Liver (tissue), 10 donors: ENCODE results near the gene GPR4. TPM values are rescaled to one million over a fixed set of nuclear protein-coding genes. Genes with fewer than 3 reads are reported as not detected.

Experiments used
- DNase-seq: peaks from one replicate; pipeline ENCODE4 v3.0.0-alpha.2; 2017; ENCODE audit warnings: low spot score
- H3K27ac ChIP-seq, 2 donors: one replicate each; pipeline ENCODE4 v1.7.0; 2013; ENCODE audit warnings: inconsistent platforms in 2 of 2, low read length in 2 of 2, control low read depth in 1 of 2, low read depth in 1 of 2, mild to moderate bottlenecking in 1 of 2
- H3K27me3 ChIP-seq, 4 donors: one replicate each; pipeline versions ENCODE4 v1.6.1 to v1.7.0; 2013; ENCODE audit warnings: low read length in 3 of 4, inconsistent platforms in 1 of 4, mild to moderate bottlenecking in 1 of 4, moderate library complexity in 1 of 4; ENCODE audit not compliant: control insufficient read depth in 4 of 4, insufficient read depth in 4 of 4
- H3K36me3 ChIP-seq, 4 donors: one replicate each; pipeline versions ENCODE4 v1.6.1 to v1.7.0; 2013; ENCODE audit warnings: low read length in 3 of 4, mild to moderate bottlenecking in 3 of 4, low read depth in 1 of 4, moderate library complexity in 1 of 4; ENCODE audit not compliant: control insufficient read depth in 4 of 4, insufficient read depth in 3 of 4
- H3K4me1 ChIP-seq, 4 donors: one replicate each; pipeline versions ENCODE4 v1.6.1 to v1.7.0; 2013; ENCODE audit warnings: low read length in 3 of 4, mild to moderate bottlenecking in 3 of 4, moderate library complexity in 1 of 4; ENCODE audit not compliant: control insufficient read depth in 4 of 4, insufficient read depth in 4 of 4
- H3K4me3 ChIP-seq, 3 donors: one replicate each; pipeline versions ENCODE4 v1.6.1 to v1.7.0; 2013; ENCODE audit warnings: low read length in 3 of 3, control low read depth in 1 of 3, low read depth in 1 of 3, mild to moderate bottlenecking in 1 of 3
- H3K9ac ChIP-seq, 2 donors: one replicate each; pipeline ENCODE4 v1.7.0; 2013; ENCODE audit warnings: low read length in 2 of 2, mild to moderate bottlenecking in 2 of 2, moderate library complexity in 2 of 2, control low read depth in 1 of 2, low read depth in 1 of 2
- H3K9me3 ChIP-seq, 4 donors: one replicate each; pipeline versions ENCODE4 v1.6.1 to v1.7.0; 2013; ENCODE audit warnings: low read length in 3 of 4; ENCODE audit not compliant: control insufficient read depth in 4 of 4
- ATF3 ChIP-seq: IDR thresholded peaks from 2 replicates; pipeline ENCODE4 v1.6.1; 2016; ENCODE audit warnings: antibody characterized with exemption
- CTCF ChIP-seq: fragments of 150-350 bp; IDR thresholded peaks from 2 replicates; pipeline ENCODE4 v1.5.1; 2017; ENCODE audit warnings: improper control_type of control experiment, low read depth, low read length; ENCODE audit not compliant: missing input control
- EGR1 ChIP-seq, 2 donors: IDR thresholded peaks; 2 replicates each; pipeline ENCODE4 v1.6.1; 2016 to 2018; ENCODE audit warnings: antibody characterized with exemption in 2 of 2, low read depth in 2 of 2
- FOXA1 ChIP-seq: IDR thresholded peaks from 2 replicates; pipeline ENCODE4 v1.6.1; 2016; ENCODE audit warnings: antibody characterized with exemption
- FOXA2 ChIP-seq: IDR thresholded peaks from 2 replicates; pipeline ENCODE4 v1.6.1; 2016; ENCODE audit warnings: antibody characterized with exemption
- GABPA ChIP-seq, 2 donors: IDR thresholded peaks in 1 of 2; conservative IDR thresholded peaks in 1 of 2; 2 replicates each; pipeline ENCODE4 v1.6.1; 2016; ENCODE audit warnings: antibody characterized with exemption in 2 of 2, mild to moderate bottlenecking in 1 of 2, moderate library complexity in 1 of 2
- HNF4A ChIP-seq, 2 donors: conservative IDR thresholded peaks; 2 replicates each; pipeline ENCODE4 v1.6.1; 2016; ENCODE audit warnings: antibody characterized with exemption in 2 of 2, mild to moderate bottlenecking in 2 of 2
- HNF4G ChIP-seq: IDR thresholded peaks from 2 replicates; pipeline ENCODE4 v1.6.1; 2016; ENCODE audit warnings: antibody characterized with exemption
- JUND ChIP-seq, 2 donors: IDR thresholded peaks; 2 replicates each; pipeline ENCODE4 v1.6.1; 2016; ENCODE audit warnings: antibody characterized with exemption in 2 of 2
- MAX ChIP-seq: IDR thresholded peaks from 2 replicates; pipeline ENCODE4 v1.6.1; 2016; ENCODE audit warnings: antibody characterized with exemption
- NR2F2 ChIP-seq: IDR thresholded peaks from 2 replicates; pipeline ENCODE4 v1.6.1; 2016; ENCODE audit warnings: antibody characterized with exemption
- RAD21 ChIP-seq, 2 donors: IDR thresholded peaks; 2 replicates each; pipeline ENCODE4 v1.6.1; 2016; ENCODE audit warnings: antibody characterized with exemption in 2 of 2, mild to moderate bottlenecking in 2 of 2
- REST ChIP-seq: IDR thresholded peaks from 2 replicates; pipeline ENCODE4 v1.6.1; 2016; ENCODE audit warnings: antibody characterized with exemption, mild to moderate bottlenecking
- RXRA ChIP-seq, 2 donors: IDR thresholded peaks; 2 replicates each; pipeline ENCODE4 v1.6.1; 2017 to 2018; ENCODE audit warnings: antibody characterized with exemption in 2 of 2, mild to moderate bottlenecking in 1 of 2
- SP1 ChIP-seq: IDR thresholded peaks from 2 replicates; pipeline ENCODE4 v1.6.1; 2018; ENCODE audit warnings: antibody characterized with exemption, mild to moderate bottlenecking
- TAF1 ChIP-seq: conservative IDR thresholded peaks from 2 replicates; pipeline ENCODE4 v1.6.1; 2016; ENCODE audit warnings: antibody characterized with exemption, mild to moderate bottlenecking
- YY1 ChIP-seq: IDR thresholded peaks from 2 replicates; pipeline ENCODE4 v1.6.1; 2016; ENCODE audit warnings: antibody characterized with exemption, mild to moderate bottlenecking
- ZBTB33 ChIP-seq: IDR thresholded peaks from 2 replicates; pipeline ENCODE4 v1.6.1; 2016; ENCODE audit warnings: antibody characterized with exemption
- WGBS: extraction: QIAGEN DNeasy Blood & Tissue Kit; methylation state at CpG from one replicate; pipeline ENCODE4 v1.1.7; 2013; 5-methylcytosine and 5-hydroxymethylcytosine counted together
- polyA plus RNA-seq, 2 donors: library from polyadenylated mRNA; stranded (reverse) in 1 of 2; unstranded in 1 of 2; fragments of 200-250 nt in 1 of 2; fragments of >200 nt in 1 of 2; fragmentation: Nextera tagmentation in 1 of 2; extraction: Ambion mirVana in 1 of 2; gene quantifications; one replicate each; pipeline versions ENCODE4 v1.2.1 to v1.2.3, GENCODE V29; 2013 to 2015
- small RNA-seq: library from RNA; depleted of rRNA; stranded (forward); fragments of <200 nt; gene quantifications from one replicate; pipeline ENCODE3, GENCODE V24; 2014
- total RNA-seq, 2 donors: library from RNA; depleted of rRNA; stranded (reverse); fragments of >200 nt; gene quantifications; one replicate each; pipeline ENCODE4 v1.2.3, GENCODE V29; 2014
- donor health status: healthy.
- donor health status: healthy.
- donor health status: healthy.
- donor health status: healthy.
- donor health status: healthy.

The GPR4 gene
- total and polyA plus RNA-seq, 4 donors, result 0.37 to 1.9 (median 0.97) TPM

- TF ChIP-seq EGR1 (IDR thresholded peaks at IDR 0.05; ENCODE audit: low read depth in 2 of 2) (no peak), ATF3 (no peak), FOXA1 (no peak), REST (no peak), RAD21 (IDR thresholded peaks at IDR 0.05) (no peak), JUND (IDR thresholded peaks at IDR 0.05) (no peak), ZBTB33 (no peak), SP1 (no peak), TAF1 (no peak), RXRA (IDR thresholded peaks at IDR 0.05) (no peak), CTCF (no peak), FOXA2 (no peak), MAX (no peak), YY1 (no peak), GABPA (IDR thresholded peaks at IDR 0.05 in 1 of 2, conservative IDR thresholded peaks at IDR 0.05 in 1 of 2) (no peak), NR2F2 (no peak), HNF4A (conservative IDR thresholded peaks at IDR 0.05) (no peak), HNF4G (no peak)
- Histone ChIP-seq H3K36me3 (no peaks in the 10 kb centered on the region), H3K9me3 (no peaks in the 10 kb centered on the region), H3K4me1 (no peaks in the 10 kb centered on the region), H3K27ac (no peak overlapping the region), H3K27me3 (no peaks in the 10 kb centered on the region), H3K9ac (no peak overlapping the region), H3K4me3 (no peak overlapping the region)
- 75% methylated on average over 7 of the region's 7 CpGs for WGBS
- DNase-seq, result no peak
Measured at GRCh38 chr19:45542234-45542668, 59.8 kb downstream of the GPR4 start.

Small RNAs within 50 kb of the gene (small RNA-seq; reads per million reads assigned to genes)
- gene RN7SL836P, result not detected

Other genes starting within 250 kb of the GPR4 start
- 1 to 10 TPM; 8.3 to 8.7 TPM for gene ERCC2, start 231.6 kb downstream of the GPR4 start, total RNA-seq
- gene ERCC2, start 231.6 kb downstream of the GPR4 start, polyA plus RNA-seq, result 1 to 10 TPM; 3.3 to 8.2 TPM
- 1 to 10 TPM in 1 of 2 donors, under 1 TPM in 1; 0.51 to 6.5 TPM for gene PPP1R13L, start 197.1 kb downstream of the GPR4 start, total RNA-seq
- gene PPP1R13L, start 197.1 kb downstream of the GPR4 start, polyA plus RNA-seq, result 1 to 10 TPM; 3.3 to 7.7 TPM
- gene POLR1G, start 195.6 kb downstream of the GPR4 start, total RNA-seq, result 1 to 10 TPM; 1.9 TPM
- gene POLR1G, start 195.6 kb downstream of the GPR4 start, polyA plus RNA-seq, result 1 to 10 TPM; 1.1 to 2.4 TPM
- gene ERCC1, start 178.3 kb downstream of the GPR4 start, total RNA-seq, result 10 to 100 TPM; 19.3 to 24.7 TPM
- gene ERCC1, start 178.3 kb downstream of the GPR4 start, polyA plus RNA-seq, result 10 to 100 TPM; 19.2 to 28.7 TPM
- 1 to 10 TPM in 1 of 2 donors, under 1 TPM in 1; 0.28 to 1.3 TPM for gene FOSB, start 134.2 kb downstream of the GPR4 start, total RNA-seq
- under 1 TPM; 0.18 to 0.51 TPM for gene FOSB, start 134.2 kb downstream of the GPR4 start, polyA plus RNA-seq
- gene RTN2, start 105.2 kb downstream of the GPR4 start, total RNA-seq, result 1 to 10 TPM; 1.0 to 1.6 TPM
- gene RTN2, start 105.2 kb downstream of the GPR4 start, polyA plus RNA-seq, result 1 to 10 TPM; 1.3 to 3.5 TPM
- 1 to 10 TPM in 1 of 2 donors, under 1 TPM in 1; 0.17 to 1.5 TPM for gene PPM1N, start 103.8 kb downstream of the GPR4 start, total RNA-seq
- gene PPM1N, start 103.8 kb downstream of the GPR4 start, polyA plus RNA-seq, result under 1 TPM; 0.45 to 0.49 TPM
- gene VASP, start 94.7 kb downstream of the GPR4 start, total RNA-seq, result 10 to 100 TPM; 20.2 to 29.1 TPM
- 10 to 100 TPM in 1 of 2 donors, 1 to 10 TPM in 1; 7.3 to 25.3 TPM for gene VASP, start 94.7 kb downstream of the GPR4 start, polyA plus RNA-seq
- 1 to 10 TPM; 3.8 to 6.7 TPM for gene OPA3, start 17.4 kb downstream of the GPR4 start, total RNA-seq
- 1 to 10 TPM; 5.8 to 9.4 TPM for gene OPA3, start 17.4 kb downstream of the GPR4 start, polyA plus RNA-seq
- 1 to 10 TPM; 8.5 to 9.5 TPM for gene EML2, start 37.2 kb upstream of the GPR4 start, total RNA-seq
- gene EML2, start 37.2 kb upstream of the GPR4 start, polyA plus RNA-seq, result 10 to 100 TPM in 1 of 2 donors, 1 to 10 TPM in 1; 1.1 to 10.4 TPM
- gene GIPR, start 66.0 kb upstream of the GPR4 start, total RNA-seq, result under 1 TPM; 0.05 to 0.50 TPM
- gene GIPR, start 66.0 kb upstream of the GPR4 start, polyA plus RNA-seq, result under 1 TPM; 0.06 to 0.08 TPM
- 10 to 100 TPM; 38.6 to 71.9 TPM for gene SNRPD2, start 89.7 kb upstream of the GPR4 start, total RNA-seq
- gene SNRPD2, start 89.7 kb upstream of the GPR4 start, polyA plus RNA-seq, result 100 to 1,000 TPM; 109 to 175 TPM
- 1 to 10 TPM; 3.7 to 6.1 TPM for gene QPCTL, start 90.5 kb upstream of the GPR4 start, total RNA-seq
- gene QPCTL, start 90.5 kb upstream of the GPR4 start, polyA plus RNA-seq, result 1 to 10 TPM; 2.9 to 4.5 TPM
- 1 to 10 TPM; 2.9 to 4.2 TPM for gene FBXO46, start 128.7 kb upstream of the GPR4 start, total RNA-seq
- 1 to 10 TPM; 1.2 to 4.5 TPM for gene FBXO46, start 128.7 kb upstream of the GPR4 start, polyA plus RNA-seq
- not detected for gene MEIOSIN, start 131.2 kb upstream of the GPR4 start, total RNA-seq
- not detected for gene MEIOSIN, start 131.2 kb upstream of the GPR4 start, polyA plus RNA-seq
- gene SIX5, start 167.0 kb upstream of the GPR4 start, total RNA-seq, result 1 to 10 TPM; 2.7 to 5.0 TPM
- 1 to 10 TPM; 3.7 to 9.9 TPM for gene SIX5, start 167.0 kb upstream of the GPR4 start, polyA plus RNA-seq
- 10 to 100 TPM in 1 of 2 donors, 1 to 10 TPM in 1; 6.4 to 12.5 TPM for gene DMPK, start 180.3 kb upstream of the GPR4 start, total RNA-seq
- gene DMPK, start 180.3 kb upstream of the GPR4 start, polyA plus RNA-seq, result 1 to 10 TPM; 1.8 to 5.9 TPM
- 10 to 100 TPM; 11.3 to 14.6 TPM for gene DMWD, start 190.6 kb upstream of the GPR4 start, total RNA-seq
- gene DMWD, start 190.6 kb upstream of the GPR4 start, polyA plus RNA-seq, result 1 to 10 TPM; 3.7 to 6.5 TPM
- under 1 TPM in 1 of 2 donors, not detected in 1; 0.08 TPM for gene RSPH6A, start 213.1 kb upstream of the GPR4 start, total RNA-seq
- not detected for gene RSPH6A, start 213.1 kb upstream of the GPR4 start, polyA plus RNA-seq